Measurements from ENCODE around the gene SUPT20HL1.

SUPT20HL1 gene

GRCh38 chrX:24339911-24340310 is 20.5 kb upstream of the SUPT20HL1 start:
- TF ChIP-seq CTCF (IDR thresholded peaks at IDR 0.05; ENCODE audit: low read depth, low read length, missing control alignments) = no peak
- in situ Hi-C loops (cut with HindIII; ENCODE audit: low pct_ligation_motif_present, low sequenced_read_pairs) = no loop called here
- Histone ChIP-seq H3K36me3 (replicated peaks) (no peaks in the 10 kb centered on the region), H3K4me3 (ENCODE audit: low read depth, low read length) (no peak overlapping the region), H3K27me3 (replicated peaks) (no peaks in the 10 kb centered on the region), H3K27ac (no peak overlapping the region)
- DNase-seq = no peak

- no peak for TF ChIP-seq CTCF (IDR thresholded peaks at IDR 0.05; ENCODE audit: low read depth, low read length, missing control alignments)
- Histone ChIP-seq H3K27me3 (replicated peaks) (no peaks in the 10 kb centered on the region), H3K36me3 (replicated peaks) (no peaks in the 10 kb centered on the region), H3K4me3 (ENCODE audit: low read depth, low read length) (no peak overlapping the region), H3K27ac (no peak overlapping the region)
- DNase-seq = no peak
- in situ Hi-C loops (cut with HindIII; ENCODE audit: low pct_ligation_motif_present, low sequenced_read_pairs) = no loop called here
Observed at GRCh38 chrX:24340501-24340900, 19.9 kb upstream of the SUPT20HL1 start.

- no peaks in the 10 kb centered on the region for H3K27me3 ChIP-seq (replicated peaks)
- no peak overlapping the region for H3K27ac ChIP-seq
- no peaks in the 10 kb centered on the region for H3K36me3 ChIP-seq (replicated peaks)
- no peak overlapping the region for H3K4me3 ChIP-seq (ENCODE audit: low read depth, low read length)
- DNase-seq = peak; percentile 60
- no peak for TF ChIP-seq CTCF (IDR thresholded peaks at IDR 0.05; ENCODE audit: low read depth, low read length, missing control alignments)
- in situ Hi-C loops (cut with HindIII; ENCODE audit: low pct_ligation_motif_present, low sequenced_read_pairs) = no loop called here
Observed at GRCh38 chrX:24341795-24342194, 18.6 kb upstream of the SUPT20HL1 start.

GRCh38 chrX:24343719-24344118 is 16.7 kb upstream of the SUPT20HL1 start:
- Histone ChIP-seq H3K4me3 (ENCODE audit: low read depth, low read length) (no peak overlapping the region), H3K27me3 (replicated peaks) (no peaks in the 10 kb centered on the region), H3K36me3 (replicated peaks) (no peaks in the 10 kb centered on the region), H3K27ac (no peak overlapping the region)
- in situ Hi-C loops (cut with HindIII; ENCODE audit: low pct_ligation_motif_present, low sequenced_read_pairs) = no loop called here
- DNase-seq = no peak
- no peak for TF ChIP-seq CTCF (IDR thresholded peaks at IDR 0.05; ENCODE audit: low read depth, low read length, missing control alignments)

- Histone ChIP-seq H3K36me3 (replicated peaks) (no peaks in the 10 kb centered on the region), H3K4me3 (ENCODE audit: low read depth, low read length) (no peak overlapping the region), H3K27ac (no peak overlapping the region), H3K27me3 (replicated peaks) (no peaks in the 10 kb centered on the region)
- in situ Hi-C loops (cut with HindIII; ENCODE audit: low pct_ligation_motif_present, low sequenced_read_pairs) = no loop called here
- no peak for TF ChIP-seq CTCF (IDR thresholded peaks at IDR 0.05; ENCODE audit: low read depth, low read length, missing control alignments)
- no peak for DNase-seq
Observed at GRCh38 chrX:24347881-24348280, 12.6 kb upstream of the SUPT20HL1 start.

GRCh38 chrX:24350217-24350616 is 10.2 kb upstream of the SUPT20HL1 start:
- Histone ChIP-seq H3K36me3 (replicated peaks) (no peaks in the 10 kb centered on the region), H3K27me3 (replicated peaks) (no peaks in the 10 kb centered on the region), H3K27ac (no peak overlapping the region), H3K4me3 (ENCODE audit: low read depth, low read length) (no peak overlapping the region)
- DNase-seq = no peak
- peak; percentile 2 for TF ChIP-seq CTCF (IDR thresholded peaks at IDR 0.05; ENCODE audit: low read depth, low read length, missing control alignments)
- in situ Hi-C loops (cut with HindIII; ENCODE audit: low pct_ligation_motif_present, low sequenced_read_pairs) = no loop called here
